Bone marrow (tissue), 2 donors: ENCODE measurements around the gene ABHD5.

ENCODE experiments used
- DNase-seq, 2 donors: peaks; one replicate each; lab custom pipeline; 2025; lab: John Stamatoyannopoulos, UW

The ABHD5 gene

GRCh38 chr3:43723121-43723734 is 32.5 kb downstream of the ABHD5 start:
- no peak for DNase-seq

GRCh38 chr3:43726521-43726920 is 35.8 kb downstream of the ABHD5 start:
- no peak for DNase-seq

- no peak for DNase-seq
Observed at GRCh38 chr3:43727930-43728329, 37.2 kb downstream of the ABHD5 start.

GRCh38 chr3:43728476-43728875 is 37.7 kb downstream of the ABHD5 start:
- DNase-seq = no peak

- no peak for DNase-seq
Observed at GRCh38 chr3:43728947-43729346, 38.2 kb downstream of the ABHD5 start.

GRCh38 chr3:43729707-43730414 is 39.1 kb downstream of the ABHD5 start:
- DNase-seq = no peak

GRCh38 chr3:43732747-43733425 is 42.1 kb downstream of the ABHD5 start:
- no peak for DNase-seq

- no peak for DNase-seq
Observed at GRCh38 chr3:43733459-43734384, 43.0 kb downstream of the ABHD5 start.

GRCh38 chr3:43734685-43735084 is 43.9 kb downstream of the ABHD5 start:
- no peak for DNase-seq

- DNase-seq = no peak
Observed at GRCh38 chr3:43735618-43736017, 44.9 kb downstream of the ABHD5 start.

- no peak for DNase-seq
Observed at GRCh38 chr3:43736558-43737440, 46.1 kb downstream of the ABHD5 start.

GRCh38 chr3:43738305-43738704 is 47.6 kb downstream of the ABHD5 start:
- DNase-seq = no peak

GRCh38 chr3:43742920-43743319 is 52.2 kb downstream of the ABHD5 start:
- no peak for DNase-seq

- no peak for DNase-seq
Observed at GRCh38 chr3:43747641-43748040, 56.9 kb downstream of the ABHD5 start.

- DNase-seq = no peak
Observed at GRCh38 chr3:43748179-43748578, 57.4 kb downstream of the ABHD5 start.

GRCh38 chr3:43748645-43749044 is 57.9 kb downstream of the ABHD5 start:
- no peak for DNase-seq

GRCh38 chr3:43752905-43753304 is 62.2 kb downstream of the ABHD5 start:
- no peak for DNase-seq

GRCh38 chr3:43753741-43754715 is 63.3 kb downstream of the ABHD5 start:
- DNase-seq = no peak

GRCh38 chr3:43755516-43756200 is 64.9 kb downstream of the ABHD5 start:
- no peak for DNase-seq
